PC-9 (cell line): ENCODE results near the gene CCDC106.

Experiments used
- CTCF ChIP-seq: fragments of 200-600 bp; sonication (generic); conservative IDR thresholded peaks from 2 replicates; pipeline ENCODE4 v1.6.1; 2017; ENCODE audit warnings: mixed run types, antibody characterized with exemption, mild to moderate bottlenecking, moderate library complexity
- EZH2 ChIP-seq: fragments of 200-600 bp; sonication (generic); IDR thresholded peaks from 2 replicates; pipeline ENCODE4 v1.8.0; 2017; ENCODE audit warnings: antibody characterized with exemption, low read depth

DNA sequence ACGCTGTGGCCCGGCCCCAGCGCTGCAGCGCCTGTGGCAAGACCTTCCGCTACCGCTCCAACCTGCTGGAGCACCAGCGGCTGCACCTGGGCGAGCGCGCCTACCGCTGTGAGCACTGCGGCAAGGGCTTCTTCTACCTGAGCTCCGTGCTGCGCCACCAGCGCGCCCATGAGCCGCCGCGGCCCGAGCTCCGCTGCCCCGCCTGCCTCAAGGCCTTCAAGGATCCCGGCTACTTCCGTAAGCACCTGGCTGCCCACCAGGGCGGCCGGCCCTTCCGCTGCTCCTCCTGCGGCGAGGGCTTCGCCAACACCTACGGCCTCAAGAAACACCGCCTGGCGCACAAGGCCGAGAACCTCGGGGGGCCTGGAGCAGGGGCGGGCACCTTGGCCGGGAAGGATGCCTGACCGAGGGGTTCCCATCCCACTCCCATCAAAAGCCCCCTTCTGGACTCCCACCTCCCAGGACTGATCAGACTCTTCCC is 31.6 kb upstream of the CCDC106 start:
- TF ChIP-seq CTCF (no peak), EZH2 (no peak)
